MCF 10A (cell line): ENCODE data around the gene SLC6A5. TPM values are rescaled to one million over a fixed set of nuclear protein-coding genes. Genes with fewer than 3 reads are reported as not detected.
A peak's percentile ranks its signal among the peaks of the same experiment; 100 is the strongest.

Experiments used
- BruUV-seq: library from RNA; stranded (reverse); fragments of 400-500 nt; replicated peaks from 2 replicates; lab custom pipeline; 2021; lab: Mats Ljungman, UMichigan
- CTCF ChIA-PET: fragments of 300-600 bp; sonication (Branson Sonifier 250); formaldehyde crosslinking; extraction: SDS; loops from one replicate; lab custom pipeline; 2021; ENCODE audit warnings: antibody characterized with exemption, inconsistent platforms; lab: Yijun Ruan, JAX
- POLR2A ChIA-PET: fragments of 300-600, 350-650 bp; sonication (Branson Sonifier 250); formaldehyde crosslinking; extraction: SDS; loops from one replicate; lab custom pipeline; 2020; ENCODE audit warnings: antibody characterized with exemption, inconsistent platforms; lab: Yijun Ruan, JAX
- DNase-seq: peaks from one replicate; pipeline ENCODE4 v3.0.0-alpha.2; 2018; ENCODE audit not compliant: unreplicated experiment
- H3K27ac Mint-ChIP-seq: one replicate; pipeline ENCODE4 v1.8.0; 2022; ENCODE audit warnings: mild to moderate bottlenecking, low read depth, mixed read lengths; ENCODE audit not compliant: unreplicated experiment
- H3K27me3 Mint-ChIP-seq: one replicate; pipeline ENCODE4 v1.8.0; 2022; ENCODE audit warnings: mixed read lengths; ENCODE audit not compliant: insufficient read depth, unreplicated experiment
- H3K36me3 Mint-ChIP-seq: one replicate; pipeline ENCODE4 v1.8.0; 2022; ENCODE audit warnings: mild to moderate bottlenecking, moderate library complexity, mixed read lengths; ENCODE audit not compliant: insufficient read depth, unreplicated experiment
- H3K4me1 Mint-ChIP-seq: one replicate; pipeline ENCODE4 v1.8.0; 2022; ENCODE audit warnings: mixed read lengths; ENCODE audit not compliant: insufficient read depth, unreplicated experiment
- H3K4me3 Mint-ChIP-seq: one replicate; pipeline ENCODE4 v1.8.0; 2022; ENCODE audit warnings: mild to moderate bottlenecking, moderate library complexity, mixed read lengths; ENCODE audit not compliant: unreplicated experiment
- H3K9me3 Mint-ChIP-seq: one replicate; pipeline ENCODE4 v1.8.0; 2022; ENCODE audit warnings: mixed read lengths; ENCODE audit not compliant: unreplicated experiment
- CTCF ChIP-seq: fragments of 200-600 bp; IDR thresholded peaks from one replicate; pipeline ENCODE4 v1.8.0; 2022; ENCODE audit warnings: antibody characterized with exemption, mild to moderate bottlenecking; ENCODE audit not compliant: unreplicated experiment
- intact Hi-C: fragments of 100-400 bp; cut with micrococcal nuclease; formaldehyde crosslinking; loops from 2 replicates; pipeline ENCODE4 v1.14.1; 2022
- total RNA-seq: library from RNA; stranded (reverse); gene quantifications from 2 replicates; pipeline ENCODE4 v1.2.3, GENCODE V29; 2022

SLC6A5 gene
- total RNA-seq, 1 experiment from 2014 or later: not detected

GRCh38 chr11:20669820-20670684, 70.6 kb downstream of the SLC6A5 start:
- no peak for TF ChIP-seq CTCF
- POLR2A ChIA-PET: no interaction called here
- H3K4me3 Mint-ChIP-seq: no peak overlapping the region
- CTCF ChIA-PET: interaction anchor here (1.2 to 3.5 kb wide), 3 partner anchors 13 to 19 kb away, joined by 6 to 16 read pairs (median 14); no protein-coding TSS in a partner anchor
- no peaks in the 10 kb centered on the region for H3K4me1 Mint-ChIP-seq
- no peak overlapping the region for H3K27ac Mint-ChIP-seq
- H3K9me3 Mint-ChIP-seq: no peaks in the 10 kb centered on the region
- intact Hi-C loops: no loop called here
- BruUV-seq: no TSS peak
- peaks cover 75% of the 10 kb centered on the region for H3K27me3 Mint-ChIP-seq
- DNase-seq: no peak
- no peaks in the 10 kb centered on the region for H3K36me3 Mint-ChIP-seq

- H3K27ac Mint-ChIP-seq: no peak overlapping the region
- DNase-seq: no peak
- intact Hi-C loops: no loop called here
- TF ChIP-seq CTCF: no peak
- no peaks in the 10 kb centered on the region for H3K4me1 Mint-ChIP-seq
- H3K4me3 Mint-ChIP-seq: no peak overlapping the region
- peaks cover 66% of the 10 kb centered on the region for H3K27me3 Mint-ChIP-seq
- ChIA-PET POLR2A (no interaction called here), CTCF (interaction anchor here (0.6 to 3.6 kb wide), 11 partner anchors 10 to 1460 kb away, joined by 3 to 30 read pairs (median 7); no protein-coding TSS in a partner anchor)
- H3K36me3 Mint-ChIP-seq: no peaks in the 10 kb centered on the region
- BruUV-seq: no TSS peak
- H3K9me3 Mint-ChIP-seq: no peaks in the 10 kb centered on the region
These were observed 71.6 kb downstream of the SLC6A5 start for GRCh38 chr11:20670932-20671403.

GRCh38 chr11:20671856-20672546, 72.6 kb downstream of the SLC6A5 start:
- Mint-ChIP-seq H3K27ac (no peak overlapping the region), H3K36me3 (no peaks in the 10 kb centered on the region), H3K4me1 (no peaks in the 10 kb centered on the region), H3K27me3 (peaks cover 56% of the 10 kb centered on the region), H3K9me3 (no peaks in the 10 kb centered on the region), H3K4me3 (no peak overlapping the region)
- peak; percentile 21 for DNase-seq
- BruUV-seq: no TSS peak
- no peak for TF ChIP-seq CTCF
- POLR2A ChIA-PET: no interaction called here
- CTCF ChIA-PET: interaction anchor here (0.6 to 3.6 kb wide), 27 partner anchors 8 to 1481 kb away, joined by 3 to 30 read pairs (median 5); no protein-coding TSS in a partner anchor
- intact Hi-C loops: loop anchor here (1.0 kb wide), 1 partner anchor 24 kb away; no protein-coding TSS in a partner anchor

GRCh38 chr11:20672575-20672974, 73.2 kb downstream of the SLC6A5 start:
- DNase-seq: peak; percentile 16
- intact Hi-C loops: loop anchor here (1.0 kb wide), 1 partner anchor 24 kb away; no protein-coding TSS in a partner anchor
- Mint-ChIP-seq H3K27ac (no peak overlapping the region), H3K9me3 (no peaks in the 10 kb centered on the region), H3K27me3 (peaks cover 51% of the 10 kb centered on the region), H3K36me3 (no peaks in the 10 kb centered on the region), H3K4me1 (no peaks in the 10 kb centered on the region), H3K4me3 (no peak overlapping the region)
- POLR2A ChIA-PET: no interaction called here
- CTCF ChIA-PET: interaction anchor here (0.7 to 3.6 kb wide), 25 partner anchors 8 to 1480 kb away, joined by 3 to 30 read pairs (median 6); no protein-coding TSS in a partner anchor
- TF ChIP-seq CTCF: peak; percentile 29
- BruUV-seq: no TSS peak
